ENCODE measurements around the gene ACAP3. TPM values are rescaled to one million over a fixed set of nuclear protein-coding genes. Genes with fewer than 3 reads are reported as not detected.

ACAP3 gene
- total RNA-seq, 1 donor from 2014 or later, result 55.7 TPM

- no peaks in the 10 kb centered on the region for H3K9me3 Mint-ChIP-seq
- intact Hi-C loops (cut with micrococcal nuclease), result loop anchor here (5.0 kb wide), 1 partner anchor 259 kb away; no protein-coding TSS in a partner anchor
- H3K4me1 Mint-ChIP-seq, result peaks cover 4% of the 10 kb centered on the region
- H3K36me3 Mint-ChIP-seq (ENCODE audit: low read depth), result peaks cover 2% of the 10 kb centered on the region
- DNase-seq, result no peak
- no peak overlapping the region for H3K27ac Mint-ChIP-seq
- no peaks in the 10 kb centered on the region for H3K27me3 Mint-ChIP-seq
- no peak overlapping the region for H3K4me3 Mint-ChIP-seq
Observed at GRCh38 chr1:1291023-1291528, 16.7 kb downstream of the ACAP3 start.

- intact Hi-C loops (cut with micrococcal nuclease), result loop anchor here (1.0 to 5.0 kb wide), 2 partner anchors 168 to 258 kb away; no protein-coding TSS in a partner anchor
Observed at GRCh38 chr1:1290238-1290731, 17.4 kb downstream of the ACAP3 start.

GRCh38 chr1:1287288-1288110 lies 20.2 kb downstream of the ACAP3 start:
- Mint-ChIP-seq H3K27me3 (no peaks in the 10 kb centered on the region), H3K4me3 (no peak overlapping the region), H3K27ac (no peak overlapping the region), H3K4me1 (peaks cover 7% of the 10 kb centered on the region), H3K36me3 (ENCODE audit: low read depth) (no peaks in the 10 kb centered on the region), H3K9me3 (no peaks in the 10 kb centered on the region)
- intact Hi-C loops (cut with micrococcal nuclease), result no loop called here
- DNase-seq, result no peak

More at GRCh38 chr1:1290238-1290731, 17.4 kb downstream of the ACAP3 start:
- Mint-ChIP-seq H3K9me3 (no peaks in the 10 kb centered on the region), H3K4me1 (peaks cover 4% of the 10 kb centered on the region), H3K27ac (no peak overlapping the region), H3K27me3 (no peaks in the 10 kb centered on the region), H3K4me3 (no peak overlapping the region), H3K36me3 (ENCODE audit: low read depth) (peaks cover 2% of the 10 kb centered on the region)
- DNase-seq, result peak; percentile 93

GRCh38 chr1:1286313-1287261 lies 21.1 kb downstream of the ACAP3 start:
- no peaks in the 10 kb centered on the region for H3K9me3 Mint-ChIP-seq
- no peak overlapping the region for H3K4me3 Mint-ChIP-seq
- no peak for DNase-seq
- no peaks in the 10 kb centered on the region for H3K36me3 Mint-ChIP-seq (ENCODE audit: low read depth)
- peaks cover 4% of the 10 kb centered on the region for H3K4me1 Mint-ChIP-seq
- intact Hi-C loops (cut with micrococcal nuclease), result no loop called here
- H3K27me3 Mint-ChIP-seq, result no peaks in the 10 kb centered on the region
- H3K27ac Mint-ChIP-seq, result no peak overlapping the region

- no peak for DNase-seq
- Mint-ChIP-seq H3K27me3 (no peaks in the 10 kb centered on the region), H3K4me1 (peaks cover 4% of the 10 kb centered on the region), H3K9me3 (no peaks in the 10 kb centered on the region), H3K4me3 (no peak overlapping the region), H3K27ac (no peak overlapping the region), H3K36me3 (ENCODE audit: low read depth) (no peaks in the 10 kb centered on the region)
- intact Hi-C loops (cut with micrococcal nuclease), result no loop called here
Observed at GRCh38 chr1:1285611-1286311, 22.0 kb downstream of the ACAP3 start.

GRCh38 chr1:1285102-1285571 lies 22.6 kb downstream of the ACAP3 start:
- peaks cover 3% of the 10 kb centered on the region for H3K4me1 Mint-ChIP-seq
- DNase-seq, result no peak
- no peaks in the 10 kb centered on the region for H3K36me3 Mint-ChIP-seq (ENCODE audit: low read depth)
- no peaks in the 10 kb centered on the region for H3K9me3 Mint-ChIP-seq
- no peak overlapping the region for H3K4me3 Mint-ChIP-seq
- intact Hi-C loops (cut with micrococcal nuclease), result no loop called here
- no peaks in the 10 kb centered on the region for H3K27me3 Mint-ChIP-seq
- H3K27ac Mint-ChIP-seq, result no peak overlapping the region

GRCh38 chr1:1284221-1285101 lies 23.3 kb downstream of the ACAP3 start:
- H3K9me3 Mint-ChIP-seq, result no peaks in the 10 kb centered on the region
- DNase-seq, result no peak
- no peak overlapping the region for H3K4me3 Mint-ChIP-seq
- no peak overlapping the region for H3K27ac Mint-ChIP-seq
- intact Hi-C loops (cut with micrococcal nuclease), result no loop called here
- peaks cover 2% of the 10 kb centered on the region for H3K4me1 Mint-ChIP-seq
- no peaks in the 10 kb centered on the region for H3K27me3 Mint-ChIP-seq
- no peaks in the 10 kb centered on the region for H3K36me3 Mint-ChIP-seq (ENCODE audit: low read depth)

GRCh38 chr1:1283821-1284220 lies 23.9 kb downstream of the ACAP3 start:
- Mint-ChIP-seq H3K36me3 (ENCODE audit: low read depth) (no peaks in the 10 kb centered on the region), H3K27me3 (no peaks in the 10 kb centered on the region), H3K4me3 (no peak overlapping the region), H3K27ac (no peak overlapping the region), H3K9me3 (no peaks in the 10 kb centered on the region), H3K4me1 (peaks cover 2% of the 10 kb centered on the region)
- DNase-seq, result no peak
- intact Hi-C loops (cut with micrococcal nuclease), result no loop called here

GRCh38 chr1:1282998-1283397 lies 24.7 kb downstream of the ACAP3 start:
- H3K36me3 Mint-ChIP-seq (ENCODE audit: low read depth), result no peaks in the 10 kb centered on the region
- no peak overlapping the region for H3K27ac Mint-ChIP-seq
- no peak for DNase-seq
- no peaks in the 10 kb centered on the region for H3K9me3 Mint-ChIP-seq
- no peaks in the 10 kb centered on the region for H3K27me3 Mint-ChIP-seq
- H3K4me3 Mint-ChIP-seq, result no peak overlapping the region
- intact Hi-C loops (cut with micrococcal nuclease), result no loop called here
- H3K4me1 Mint-ChIP-seq, result peaks cover 2% of the 10 kb centered on the region

- Mint-ChIP-seq H3K4me1 (peaks cover 2% of the 10 kb centered on the region), H3K9me3 (no peaks in the 10 kb centered on the region), H3K4me3 (no peak overlapping the region), H3K27me3 (no peaks in the 10 kb centered on the region), H3K36me3 (ENCODE audit: low read depth) (no peaks in the 10 kb centered on the region), H3K27ac (no peak overlapping the region)
- DNase-seq, result no peak
- intact Hi-C loops (cut with micrococcal nuclease), result no loop called here
Observed at GRCh38 chr1:1281533-1282321, 26.0 kb downstream of the ACAP3 start.

GRCh38 chr1:1280782-1281481 lies 26.8 kb downstream of the ACAP3 start:
- no peak for DNase-seq
- Mint-ChIP-seq H3K27ac (peak overlapping the region; percentile 29), H3K4me1 (peaks cover 2% of the 10 kb centered on the region), H3K36me3 (ENCODE audit: low read depth) (no peaks in the 10 kb centered on the region), H3K27me3 (no peaks in the 10 kb centered on the region), H3K4me3 (no peak overlapping the region), H3K9me3 (no peaks in the 10 kb centered on the region)
- intact Hi-C loops (cut with micrococcal nuclease), result no loop called here
